Motor neuron (in vitro differentiated cells): Measurements from ENCODE around the gene FKBP5. TPM values are rescaled to one million over a fixed set of nuclear protein-coding genes. Genes with fewer than 3 reads are reported as not detected.
A peak's percentile ranks its signal among the peaks of the same experiment; 100 is the strongest.
"Not testable (repeated sequence)": the region's sequence is repeated elsewhere in the genome, so short reads cannot be mapped to it uniquely, and the experiment has no call there.

Experiments used
- ATAC-seq, 8 experiments: fragments of 200-7000 bp; cut with Tn5 transposase; replicated peaks in 6 of 8; 2 replicates each; pipeline ENCODE4 v1.8.0; 2021; ENCODE audit warnings: mild to moderate bottlenecking in 8 of 8, moderate library complexity in 8 of 8
- H3K27ac ChIP-seq, 2 donors: fragments of 250-450 bp; sonication (Bioruptor Pico); 2 replicates each; pipeline ENCODE4 v1.9.0; 2021; ENCODE audit warnings: antibody characterized with exemption in 2 of 2, mild to moderate bottlenecking in 2 of 2, moderate library complexity in 1 of 2
- H3K4me1 ChIP-seq, 2 donors: fragments of 250-450 bp; sonication (Bioruptor Pico); replicated peaks in 1 of 2; 2 replicates each; pipeline ENCODE4 v1.6.1; 2021; ENCODE audit warnings: antibody characterized with exemption in 2 of 2, mild to moderate bottlenecking in 2 of 2, moderate library complexity in 1 of 2
- H3K4me3 ChIP-seq, 5 donors: fragments of 250-450 bp; sonication (Bioruptor Pico); 2 replicates each; pipeline ENCODE4 v1.9.0; 2021; ENCODE audit warnings: antibody characterized with exemption in 5 of 5, mild to moderate bottlenecking in 5 of 5, moderate library complexity in 4 of 5
- WGBS, 10 experiments: fragments of 450-650 bp; shearing (Covaris generic); methylation state at CpG; one replicate each; pipeline ENCODE4 v1.0.0; 2022; 5-methylcytosine and 5-hydroxymethylcytosine counted together
- in situ Hi-C, 9 experiments: fragments of 400-800 bp; cut with MboI; loops; one replicate each; pipeline ENCODE4 v1.15.0; 2021; ENCODE audit warnings: low sequenced_read_pairs in 9 of 9, low pct_unique_long_range_greater_than_20kb in 2 of 9; ENCODE audit not compliant: unreplicated experiment in 9 of 9
- total RNA-seq, 8 experiments: library from RNA; unstranded; fragments of 300-600 nt; gene quantifications; 2 replicates each; pipeline versions ENCODE4 v1.2.3 to v1.2.4, GENCODE V29; 2022

Gene FKBP5
- total RNA-seq, 8 experiments from 2014 or later: 5.6 to 23.5 (median 10.9) TPM

- WGBS, 10 experiments: 57 to 88% (median 70%) methylated on average over 3 to 7 of the region's 13 CpGs; no CpG with 5 or more reads in 1 of the 10 experiments
- ATAC-seq: no peak
- Histone ChIP-seq H3K4me3 (no peak overlapping the region), H3K4me1 (peaks cover 0 to under 1% of the 10 kb centered on the region in 2 donors), H3K27ac (no peak overlapping the region)
- in situ Hi-C loops: no loop called here
Measured at GRCh38 chr6:35607517-35608233, 81.0 kb downstream of the FKBP5 start.

- ATAC-seq: no peak
- Histone ChIP-seq H3K4me3 (no peak overlapping the region), H3K27ac (no peak overlapping the region), H3K4me1 (peaks cover 9 to 18% of the 10 kb centered on the region in 2 donors)
- in situ Hi-C loops: no loop called here
- 67 to 100% (median 94%) methylated on average over 1 to 6 of the region's 6 CpGs; no CpG with 5 or more reads in 1 of the 10 experiments for WGBS, 10 experiments
Measured at GRCh38 chr6:35605600-35605999, 83.1 kb downstream of the FKBP5 start.

- in situ Hi-C loops: no loop called here
- no peak overlapping the region for H3K27ac ChIP-seq
- H3K4me3 ChIP-seq: no peak overlapping the region
- H3K4me1 ChIP-seq: peaks cover 9 to 18% of the 10 kb centered on the region in 2 donors
- WGBS, 10 experiments: 88 to 100% (median 98%) methylated on average over 1 to 5 of the region's 9 CpGs; no CpG with 5 or more reads in 2 of the 10 experiments
- ATAC-seq: peak in 2 of 8 experiments; percentile 37 to 85
Measured at GRCh38 chr6:35603326-35604202, 85.2 kb downstream of the FKBP5 start.

GRCh38 chr6:35602133-35602946 lies 86.4 kb downstream of the FKBP5 start:
- ATAC-seq: peak; percentile 23 to 80 (median 65)
- Histone ChIP-seq H3K4me1 (peaks cover 9 to 18% of the 10 kb centered on the region in 2 donors), H3K27ac (no peak overlapping the region), H3K4me3 (no peak overlapping the region)
- 0 to 90% (median 47%) methylated on average over 2 to 6 of the region's 6 CpGs; no CpG with 5 or more reads in 1 of the 10 experiments for WGBS, 10 experiments
- in situ Hi-C loops: no loop called here

GRCh38 chr6:35601331-35602132 lies 87.2 kb downstream of the FKBP5 start:
- H3K4me1 ChIP-seq: peaks cover 9 to 25% of the 10 kb centered on the region in 2 donors
- H3K27ac ChIP-seq: no peak overlapping the region
- H3K4me3 ChIP-seq: no peak overlapping the region
- peak; percentile 22 to 82 (median 62) for ATAC-seq
- in situ Hi-C loops: no loop called here
- WGBS, 10 experiments: 0 to 63% (median 31%) methylated on average over 2 to 8 of the region's 8 CpGs

GRCh38 chr6:35600659-35601125 lies 88.0 kb downstream of the FKBP5 start:
- peaks cover 9 to 27% of the 10 kb centered on the region in 2 donors for H3K4me1 ChIP-seq
- ATAC-seq: no peak
- no peak overlapping the region for H3K4me3 ChIP-seq
- H3K27ac ChIP-seq: no peak overlapping the region
- WGBS, 10 experiments: 17 to 100% (median 86%) methylated on average over 1 of the region's 1 CpG; no CpG with 5 or more reads in 1 of the 10 experiments
- in situ Hi-C loops: no loop called here

GRCh38 chr6:35599761-35600658 lies 88.7 kb downstream of the FKBP5 start:
- H3K4me1 ChIP-seq: peaks cover 9 to 27% of the 10 kb centered on the region in 2 donors
- ATAC-seq: no peak
- 65 to 83% (median 78%) methylated on average over 3 to 7 of the region's 8 CpGs; no CpG with 5 or more reads in 1 of the 10 experiments for WGBS, 10 experiments
- H3K27ac ChIP-seq: no peak overlapping the region
- in situ Hi-C loops: loop anchor here in 3 of 9 experiments (25.0 kb wide), 1 partner anchor 137 kb away; the partner anchor contains the start of gene ARMC12 (in 3 of the 3)
- no peak overlapping the region for H3K4me3 ChIP-seq

- in situ Hi-C loops: loop anchor here in 3 of 9 experiments (25.0 kb wide), 1 partner anchor 139 kb away; the partner anchor contains the start of gene ARMC12 (in 3 of the 3)
- H3K4me3 ChIP-seq, ATAC-seq, H3K27ac ChIP-seq: not testable (repeated sequence)
- WGBS, 10 experiments: 60 to 100% (median 94%) methylated on average over 1 to 8 of the region's 8 CpGs
- H3K4me1 ChIP-seq: peaks cover 9 to 27% of the 10 kb centered on the region in 2 donors
Measured at GRCh38 chr6:35598621-35599020, 90.1 kb downstream of the FKBP5 start.

- peak in 7 of 8 experiments; percentile 47 to 87 (median 68) for ATAC-seq
- 40 to 96% (median 88%) methylated on average over 1 to 7 of the region's 8 CpGs for WGBS, 10 experiments
- Histone ChIP-seq H3K27ac (no peak overlapping the region), H3K4me1 (peaks cover 8 to 17% of the 10 kb centered on the region in 2 donors), H3K4me3 (no peak overlapping the region)
- in situ Hi-C loops: loop anchor here in 3 of 9 experiments (25.0 kb wide), 1 partner anchor 141 kb away; the partner anchor contains the start of gene ARMC12 (in 3 of the 3)
Measured at GRCh38 chr6:35596448-35597442, 92.0 kb downstream of the FKBP5 start.
